Motor neuron (in vitro differentiated cells): ENCODE data around the gene CLK2. TPM values are rescaled to one million over a fixed set of nuclear protein-coding genes. Genes with fewer than 3 reads are reported as not detected.

Experiments
- ATAC-seq, 8 experiments: fragments of 200-7000 bp; cut with Tn5 transposase; replicated peaks in 6 of 8; 2 replicates each; pipeline ENCODE4 v1.8.0; 2021; ENCODE audit warnings: mild to moderate bottlenecking in 8 of 8, moderate library complexity in 8 of 8
- H3K27ac ChIP-seq, 2 donors: fragments of 250-450 bp; sonication (Bioruptor Pico); 2 replicates each; pipeline ENCODE4 v1.9.0; 2021; ENCODE audit warnings: antibody characterized with exemption in 2 of 2, mild to moderate bottlenecking in 2 of 2, moderate library complexity in 1 of 2
- H3K4me1 ChIP-seq, 2 donors: fragments of 250-450 bp; sonication (Bioruptor Pico); replicated peaks in 1 of 2; 2 replicates each; pipeline ENCODE4 v1.6.1; 2021; ENCODE audit warnings: antibody characterized with exemption in 2 of 2, mild to moderate bottlenecking in 2 of 2, moderate library complexity in 1 of 2
- H3K4me3 ChIP-seq, 5 donors: fragments of 250-450 bp; sonication (Bioruptor Pico); 2 replicates each; pipeline ENCODE4 v1.9.0; 2021; ENCODE audit warnings: antibody characterized with exemption in 5 of 5, mild to moderate bottlenecking in 5 of 5, moderate library complexity in 4 of 5
- WGBS, 10 experiments: fragments of 450-650 bp; shearing (Covaris generic); methylation state at CpG; one replicate each; pipeline ENCODE4 v1.0.0; 2022; 5-methylcytosine and 5-hydroxymethylcytosine counted together
- in situ Hi-C, 9 experiments: fragments of 400-800 bp; cut with MboI; loops; one replicate each; pipeline ENCODE4 v1.15.0; 2021; ENCODE audit warnings: low sequenced_read_pairs in 9 of 9, low pct_unique_long_range_greater_than_20kb in 2 of 9; ENCODE audit not compliant: unreplicated experiment in 9 of 9
- total RNA-seq, 8 experiments: library from RNA; unstranded; fragments of 300-600 nt; gene quantifications; 2 replicates each; pipeline versions ENCODE4 v1.2.3 to v1.2.4, GENCODE V29; 2022

Gene CLK2
- total RNA-seq, 8 experiments from 2014 or later: 25.4 to 103 (median 48.0) TPM

DNA sequence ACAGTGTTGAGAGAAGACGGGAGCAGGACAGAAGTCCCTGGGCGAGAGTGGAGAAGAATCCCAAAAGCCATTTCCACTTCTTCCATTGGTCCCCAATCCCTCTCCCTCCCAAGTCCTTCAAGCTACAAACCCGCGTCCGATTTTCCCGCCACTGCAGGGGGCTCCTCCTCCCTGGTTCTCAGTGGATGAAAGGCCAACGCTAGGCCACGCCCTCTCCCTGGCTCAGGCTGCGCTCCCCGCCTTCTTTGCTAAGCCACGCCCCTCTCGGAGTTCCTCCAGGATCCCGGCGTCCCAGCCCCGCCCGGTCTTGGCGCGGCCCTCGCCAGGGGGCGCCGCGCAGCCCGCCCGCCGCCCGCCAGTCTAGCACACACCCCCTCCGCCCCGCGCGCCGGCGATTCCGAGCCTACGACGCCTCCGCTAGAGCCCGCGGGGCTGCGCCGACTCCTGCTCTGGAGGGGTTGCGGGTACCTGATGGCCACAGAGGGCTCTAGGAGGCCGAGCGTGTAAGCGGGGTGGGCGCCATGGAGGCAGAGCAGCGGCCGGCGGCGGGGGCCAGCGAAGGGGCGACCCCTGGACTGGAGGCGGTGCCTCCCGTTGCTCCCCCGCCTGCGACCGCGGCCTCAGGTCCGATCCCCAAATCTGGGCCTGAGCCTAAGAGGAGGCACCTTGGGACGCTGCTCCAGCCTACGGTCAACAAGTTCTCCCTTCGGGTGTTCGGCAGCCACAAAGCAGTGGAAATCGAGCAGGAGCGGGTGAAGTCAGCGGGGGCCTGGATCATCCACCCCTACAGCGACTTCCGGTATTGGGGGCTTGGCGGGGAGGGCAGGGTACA lies 4.0 kb upstream of the CLK2 start, which contains the start of gene HCN3:
Gene HCN3, plus strand, starts transcription at position 394 of the 832 bp plus-strand sequence. Its CDS starts 128 bp downstream, at position 522.
- in situ Hi-C loops: no loop called here
- peak; percentile 60 to 76 (median 73) for ATAC-seq
- H3K4me3 ChIP-seq: peak within 1 kb of the TSS; percentile 57 to 80 (median 72)
- H3K27ac ChIP-seq: peak within 1 kb of the TSS; percentile 71 to 78
- peaks cover 18 to 21% of the 10 kb centered on the region in 2 donors for H3K4me1 ChIP-seq
- WGBS, 10 experiments: 0 to 43% (median 0%) methylated on average over 1 to 15 of the region's 68 CpGs; no CpG with 5 or more reads in 3 of the 10 experiments

DNA sequence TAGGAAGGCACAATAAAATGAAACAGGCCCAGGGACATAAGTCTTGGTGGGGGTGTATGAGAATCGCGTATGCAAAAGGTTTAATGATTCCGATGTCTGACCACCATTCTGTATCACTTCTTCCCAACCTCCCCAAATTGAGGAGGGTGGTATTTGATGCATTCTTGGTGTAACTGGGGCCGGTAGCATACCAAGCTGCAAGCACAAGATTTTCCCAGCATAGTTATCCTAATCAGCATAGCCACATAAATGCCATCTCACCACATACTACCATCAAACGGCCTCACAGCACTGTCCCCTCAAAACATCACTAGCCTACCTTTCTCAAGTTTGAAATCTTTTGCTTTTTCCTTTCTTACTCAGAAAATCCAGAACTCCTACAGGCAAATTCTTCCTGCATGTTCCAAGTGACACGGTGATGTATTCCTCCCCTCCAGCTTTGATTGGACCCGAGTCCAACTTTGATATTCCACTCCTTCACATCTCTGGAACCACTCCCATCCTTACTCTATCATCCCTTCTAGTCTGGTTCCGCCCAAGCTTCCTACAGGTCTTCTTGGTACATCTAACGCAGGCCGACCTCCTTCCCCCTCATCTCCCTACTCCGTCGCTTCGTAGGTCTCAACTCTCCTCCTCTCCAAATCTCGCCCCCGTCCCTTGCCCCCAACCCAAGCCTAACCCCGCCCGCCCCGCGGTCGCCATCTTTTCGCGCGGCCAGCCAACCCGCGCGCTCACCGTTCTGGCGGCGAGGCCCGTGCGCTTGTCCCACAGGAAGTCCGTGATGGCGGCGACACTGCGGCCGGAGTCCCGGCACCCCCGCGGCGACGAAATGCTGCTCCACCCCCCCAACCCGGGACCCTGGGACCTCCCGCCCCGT lies 600 bp downstream of the CLK2 start:
- peaks cover 12 to 14% of the 10 kb centered on the region in 2 donors for H3K4me1 ChIP-seq
- peak; percentile 18 to 57 (median 36) for ATAC-seq
- in situ Hi-C loops: no loop called here
- WGBS, 10 experiments: 0 to 18% (median 6%) methylated on average over 3 to 14 of the region's 44 CpGs; no CpG with 5 or more reads in 1 of the 10 experiments
- peak overlapping the region; percentile 95 to 96 for H3K27ac ChIP-seq
- H3K4me3 ChIP-seq: peak overlapping the region; percentile 81 to 93 (median 87)

DNA sequence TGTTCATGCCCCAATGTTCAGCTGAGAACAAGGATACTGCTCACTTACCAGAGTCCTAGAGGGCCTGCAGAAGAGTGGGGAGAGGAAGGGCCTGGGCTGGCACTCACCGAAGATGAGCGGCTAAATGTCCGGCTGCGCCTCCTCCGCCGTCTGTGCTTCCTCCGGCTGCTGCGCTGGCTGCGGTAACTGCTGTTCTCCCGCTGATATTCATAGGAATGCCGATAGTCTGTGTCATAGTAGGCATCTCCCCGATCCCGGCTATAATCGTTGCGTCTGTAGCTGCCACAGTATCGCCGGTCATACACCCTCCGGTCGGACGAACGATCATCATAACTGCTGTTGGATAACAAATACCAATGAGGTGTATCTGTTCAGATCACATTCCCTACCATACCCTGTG lies 3.9 kb downstream of the CLK2 start:
- Histone ChIP-seq H3K4me1 (peaks cover 12 to 14% of the 10 kb centered on the region in 2 donors), H3K27ac (no peak overlapping the region), H3K4me3 (no peak overlapping the region)
- no peak for ATAC-seq
- 84 to 100% (median 96%) methylated on average over 1 to 18 of the region's 21 CpGs; no CpG with 5 or more reads in 3 of the 10 experiments for WGBS, 10 experiments
- in situ Hi-C loops: no loop called here

DNA sequence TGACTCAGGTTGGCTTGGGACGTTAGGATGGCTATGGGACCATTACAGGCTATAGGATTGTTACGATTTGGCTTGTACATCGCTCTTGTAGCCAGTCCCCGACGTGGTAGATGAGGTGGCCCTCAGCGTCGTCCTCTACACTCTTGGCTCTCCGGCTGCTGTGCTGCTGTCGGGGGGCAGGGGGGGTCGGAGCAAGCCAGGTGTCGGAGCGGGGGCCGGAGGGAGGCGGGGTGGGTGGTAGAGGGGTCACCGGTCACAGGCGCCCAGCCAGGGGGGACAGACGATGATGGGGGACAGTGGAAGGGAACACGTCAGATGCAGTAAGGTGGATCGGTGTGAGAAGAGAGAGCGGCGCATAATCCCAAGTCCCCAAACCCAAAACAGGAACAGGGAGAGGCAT lies 4.7 kb downstream of the CLK2 start:
- peaks cover 8 to 10% of the 10 kb centered on the region in 2 donors for H3K4me1 ChIP-seq
- no peak for ATAC-seq
- H3K27ac ChIP-seq: no peak overlapping the region
- H3K4me3 ChIP-seq: no peak overlapping the region
- WGBS, 10 experiments: 90 to 100% (median 100%) methylated on average over 1 to 6 of the region's 21 CpGs; no CpG with 5 or more reads in 7 of the 10 experiments
- in situ Hi-C loops: no loop called here

DNA sequence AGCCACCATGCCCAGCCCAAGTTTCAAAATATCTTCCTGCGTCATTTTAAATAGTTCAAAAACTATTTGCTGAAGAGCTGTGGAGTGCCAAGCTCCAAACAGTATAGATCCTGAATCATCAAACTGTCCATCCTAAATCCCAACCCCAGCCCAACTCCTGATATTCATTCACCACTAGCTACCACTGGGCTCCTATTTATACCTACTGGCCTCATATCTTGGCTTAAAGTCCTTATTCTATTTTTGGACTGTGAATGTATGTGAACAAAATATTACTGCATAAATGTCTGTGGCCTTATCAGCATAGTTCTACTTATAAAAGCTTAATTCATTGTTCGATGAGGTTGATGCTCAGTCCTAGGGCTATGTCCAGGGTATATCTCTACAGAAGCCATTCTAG lies 5.9 kb downstream of the CLK2 start:
- Histone ChIP-seq H3K4me3 (no peak overlapping the region), H3K4me1 (peaks cover 10 to 12% of the 10 kb centered on the region in 2 donors), H3K27ac (no peak overlapping the region)
- no peak for ATAC-seq
- 79 to 100% (median 100%) methylated on average over 1 to 2 of the region's 2 CpGs; no CpG with 5 or more reads in 1 of the 10 experiments for WGBS, 10 experiments
- in situ Hi-C loops: no loop called here

DNA sequence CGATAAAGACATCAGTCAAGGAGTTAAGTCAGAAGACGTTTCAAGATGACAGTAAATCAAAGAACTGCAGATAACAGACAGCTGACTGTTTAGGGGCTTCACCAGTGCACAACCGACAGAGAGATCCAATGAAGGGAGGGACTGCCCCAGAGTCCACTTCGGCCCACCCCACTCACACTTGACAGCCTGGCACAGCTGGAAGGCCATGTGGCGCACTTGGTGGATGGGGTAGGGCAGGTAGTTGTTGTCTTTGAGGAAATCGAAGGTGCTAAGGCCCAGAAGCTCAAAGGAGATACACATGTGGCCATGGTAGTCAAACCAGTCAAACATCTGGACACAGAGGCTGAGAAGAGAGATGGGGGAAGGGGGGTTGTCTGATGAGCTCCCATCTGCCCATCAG lies 6.8 kb downstream of the CLK2 start:
- Histone ChIP-seq H3K27ac (no peak overlapping the region), H3K4me3 (no peak overlapping the region), H3K4me1 (peaks cover 5% of the 10 kb centered on the region in 2 donors)
- 61 to 96% (median 86%) methylated on average over 2 to 6 of the region's 6 CpGs; no CpG with 5 or more reads in 2 of the 10 experiments for WGBS, 10 experiments
- in situ Hi-C loops: no loop called here
- ATAC-seq: no peak

DNA sequence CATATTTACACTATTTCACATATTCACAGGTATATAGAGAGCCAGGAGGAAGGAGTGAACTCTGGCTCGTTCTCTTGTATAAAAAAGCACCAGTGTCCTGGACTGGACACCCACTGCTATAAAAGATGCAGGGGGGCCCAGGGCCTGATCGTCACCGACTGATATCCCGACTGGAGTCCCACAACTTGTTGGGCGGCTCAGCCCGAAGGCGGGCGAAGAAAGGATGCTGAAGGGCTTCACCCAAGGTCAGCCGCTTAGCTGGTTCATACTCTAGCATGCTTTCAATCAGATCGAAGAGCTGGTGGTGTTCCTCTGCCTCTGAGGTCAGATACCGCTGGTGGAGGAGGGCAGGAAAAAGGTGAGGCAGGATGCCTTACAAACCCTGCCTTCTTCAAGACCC lies 10.2 kb downstream of the CLK2 start:
- H3K4me1 ChIP-seq: peaks cover 8 to 12% of the 10 kb centered on the region in 2 donors
- in situ Hi-C loops: no loop called here
- WGBS, 10 experiments: 69 to 100% (median 96%) methylated on average over 1 to 9 of the region's 11 CpGs; no CpG with 5 or more reads in 4 of the 10 experiments
- H3K27ac ChIP-seq: no peak overlapping the region
- ATAC-seq: no peak
- no peak overlapping the region for H3K4me3 ChIP-seq

DNA sequence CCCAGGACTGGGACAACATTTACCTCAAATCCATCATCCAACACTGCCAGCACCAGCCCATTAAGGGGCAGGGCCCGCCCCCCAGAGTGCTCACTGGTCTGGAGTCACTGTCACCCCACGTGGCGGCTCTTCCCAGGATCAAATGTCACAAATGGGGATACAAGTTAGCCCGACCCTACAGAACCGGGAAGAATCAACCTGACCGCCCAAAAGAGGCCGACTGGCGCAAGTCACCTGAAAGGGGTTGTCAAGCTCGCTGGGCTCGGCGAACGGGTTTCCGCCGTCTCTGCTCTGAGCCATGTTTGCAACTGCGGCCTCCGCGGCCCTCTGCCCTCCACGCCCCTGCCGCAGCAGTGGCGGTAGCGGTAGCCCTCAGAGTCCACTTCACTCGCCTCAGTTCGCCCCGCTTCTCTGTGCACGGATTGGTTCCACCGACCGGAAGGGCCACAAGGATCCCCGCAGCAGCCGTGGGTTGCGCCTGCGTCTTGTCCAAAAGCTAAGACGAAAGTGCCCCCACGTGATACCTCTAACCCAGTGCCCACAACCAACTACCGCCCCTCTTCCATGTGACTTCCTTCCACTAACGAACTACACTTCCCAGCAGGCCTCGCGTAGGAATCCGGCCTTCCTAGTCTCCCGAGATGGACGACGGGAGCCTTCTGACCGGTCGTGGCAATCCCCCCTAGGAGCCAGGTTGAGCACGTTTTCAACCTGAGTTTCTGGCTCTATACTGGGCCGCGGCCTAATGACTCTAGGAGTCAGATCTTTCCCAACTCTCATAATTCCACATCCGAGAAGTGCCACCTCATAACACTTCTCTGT lies 11.2 kb downstream of the CLK2 start, which contains the start of gene SCAMP3:
Gene SCAMP3, minus strand, starts transcription at position 509 of the 822 bp plus-strand sequence. Its CDS starts 209 bp downstream, at position 300.
- peak; percentile 89 to 97 (median 95) for ATAC-seq
- Histone ChIP-seq H3K4me3 (peak within 1 kb of the TSS; percentile 55 to 75 (median 67)), H3K4me1 (peaks cover 8 to 12% of the 10 kb centered on the region in 2 donors), H3K27ac (peak within 1 kb of the TSS; percentile 71 to 75)
- in situ Hi-C loops: no loop called here
- 0 to 3% (median 0%) methylated on average over 2 to 30 of the region's 47 CpGs; no CpG with 5 or more reads in 1 of the 10 experiments for WGBS, 10 experiments

DNA sequence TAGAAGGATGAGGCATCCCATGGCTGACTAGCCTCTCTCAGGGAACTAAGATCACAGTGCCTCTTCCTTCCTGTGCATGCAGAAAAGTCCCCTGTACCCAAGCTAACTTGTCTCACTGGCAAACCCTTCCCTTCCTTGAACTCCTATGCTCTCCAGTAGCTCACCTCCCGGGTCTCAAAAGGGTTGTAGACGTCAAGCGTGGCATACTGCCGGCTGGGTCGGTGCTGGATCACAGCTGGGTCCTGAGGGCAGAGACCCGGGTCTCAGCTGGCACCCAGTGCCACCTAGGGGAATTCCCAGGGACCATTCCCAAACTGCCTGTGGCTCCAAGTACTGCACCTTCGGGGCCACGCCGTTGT lies 11.8 kb downstream of the CLK2 start:
- in situ Hi-C loops: no loop called here
- peak in 2 of 8 experiments; percentile 8 to 10 for ATAC-seq
- Histone ChIP-seq H3K4me3 (peak overlapping the region; percentile 55 to 75 (median 67)), H3K4me1 (peaks cover 8 to 12% of the 10 kb centered on the region in 2 donors), H3K27ac (peak overlapping the region; percentile 71 to 75)
- WGBS, 10 experiments: 0 to 4% (median 0%) methylated on average over 1 to 9 of the region's 9 CpGs; no CpG with 5 or more reads in 2 of the 10 experiments

DNA sequence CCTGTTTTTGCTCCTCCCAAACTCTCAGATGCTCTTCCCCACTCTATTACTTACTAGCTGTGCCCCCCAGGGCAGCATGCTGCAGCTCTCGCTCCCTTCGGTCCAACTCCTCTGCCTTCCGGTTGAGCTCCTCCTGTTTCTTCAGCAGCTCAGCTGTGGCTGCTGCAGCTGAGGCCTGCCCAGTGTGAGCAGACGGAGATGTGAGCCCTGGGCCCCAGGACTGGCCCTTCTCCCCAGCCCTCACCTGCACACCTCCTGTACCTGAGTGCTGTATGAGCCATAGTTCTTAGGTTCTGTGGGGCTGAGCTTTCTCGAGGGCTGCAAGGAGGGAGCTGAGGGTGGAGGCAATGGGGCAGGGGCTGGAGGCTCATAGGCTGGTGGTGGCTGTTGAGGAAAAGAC lies 13.0 kb downstream of the CLK2 start:
- in situ Hi-C loops: no loop called here
- Histone ChIP-seq H3K27ac (no peak overlapping the region), H3K4me1 (peaks cover 14 to 16% of the 10 kb centered on the region in 2 donors), H3K4me3 (no peak overlapping the region)
- WGBS, 10 experiments: 83 to 100% (median 95%) methylated on average over 1 to 4 of the region's 5 CpGs; no CpG with 5 or more reads in 5 of the 10 experiments
- ATAC-seq: no peak

DNA sequence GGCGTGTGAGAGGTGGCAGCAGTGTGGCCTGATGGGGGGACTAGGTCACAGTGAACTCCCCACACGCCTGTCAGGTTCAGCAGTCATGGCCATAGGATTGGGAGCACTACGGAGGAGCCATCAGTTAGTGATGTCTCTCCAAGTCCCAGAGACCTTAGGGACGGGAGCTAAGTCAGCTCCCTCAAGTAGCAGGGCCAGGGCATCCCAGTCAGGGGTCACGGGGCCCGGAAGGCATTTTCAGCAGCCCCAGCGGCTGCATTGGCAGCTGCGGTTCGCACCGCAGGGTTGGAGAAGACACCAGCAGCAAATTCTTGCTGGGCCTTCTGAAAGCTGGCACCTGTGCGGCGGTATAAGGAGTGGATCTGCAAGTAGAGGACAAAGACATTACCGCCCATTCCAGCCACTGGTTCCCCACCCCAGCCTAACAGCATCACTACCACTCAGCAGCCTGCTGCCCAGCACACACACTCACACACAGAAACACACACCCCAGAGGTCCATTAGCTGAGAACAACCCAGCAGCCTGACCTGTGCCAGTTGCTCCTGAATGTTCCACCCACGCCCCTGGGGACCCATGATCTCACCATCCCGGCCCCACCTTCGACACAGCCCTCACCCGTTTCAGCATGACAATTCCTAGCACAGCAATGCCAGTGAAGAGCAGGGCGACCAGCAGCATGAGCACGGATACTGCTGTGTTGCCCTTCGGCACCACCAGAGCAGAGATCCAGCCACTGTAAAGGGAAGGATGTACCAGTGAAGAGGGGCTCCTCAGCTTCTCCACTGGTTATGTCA lies 17.0 kb downstream of the CLK2 start:
- peak in 1 of 8 experiments; percentile 5 for ATAC-seq
- Histone ChIP-seq H3K27ac (peak overlapping the region; percentile 79 to 89), H3K4me1 (peaks cover 25 to 27% of the 10 kb centered on the region in 2 donors), H3K4me3 (peak overlapping the region in 1 of 5 donors; percentile 67)
- 17 to 100% (median 83%) methylated on average over 1 to 13 of the region's 20 CpGs; no CpG with 5 or more reads in 3 of the 10 experiments for WGBS, 10 experiments
- in situ Hi-C loops: no loop called here
